H54 (cell line): ENCODE results near the gene NALCN.

Experiments
- DNase-seq: peaks from one replicate; pipeline ENCODE4 v3.0.0; 2011; ENCODE audit warnings: low spot score, mixed read lengths; ENCODE audit not compliant: insufficient read length
- FAIRE-seq: peaks from 3 replicates; lab custom pipeline; 2011; peaks lifted over from hg19 to GRCh38; lab: Jason Lieb, UNC
- POLR2A ChIP-seq: IDR thresholded peaks from 2 replicates; pipeline ENCODE4 v1.6.1; 2011; ENCODE audit warnings: low read depth, mild to moderate bottlenecking, low read length

NALCN gene

GRCh38 chr13:101264931-101265330 lies 151.4 kb downstream of the NALCN start:
- no peak for TF ChIP-seq POLR2A

GRCh38 chr13:101262306-101262705 lies 154.0 kb downstream of the NALCN start:
- DNase-seq (no peak), FAIRE-seq (peak; percentile 75)
- TF ChIP-seq POLR2A, result no peak

More at GRCh38 chr13:101264931-101265330, 151.4 kb downstream of the NALCN start:
- FAIRE-seq (no peak), DNase-seq (no peak)

- no peak for TF ChIP-seq POLR2A
- DNase-seq (no peak), FAIRE-seq (no peak)
These were observed 157.8 kb downstream of the NALCN start for GRCh38 chr13:101258509-101258908.

- peak; percentile 38; the same call in 1 of the 2 replicates for TF ChIP-seq POLR2A
- peak; percentile 100 for FAIRE-seq
- peak; percentile 87 for DNase-seq
These were observed 158.2 kb downstream of the NALCN start for GRCh38 chr13:101258071-101258470.

GRCh38 chr13:101248739-101249514 lies 167.4 kb downstream of the NALCN start:
- no peak for DNase-seq
- TF ChIP-seq POLR2A, result no peak
- FAIRE-seq, result peak; percentile 57

- FAIRE-seq (no peak), DNase-seq (no peak)
- TF ChIP-seq POLR2A, result no peak
These were observed 173.6 kb downstream of the NALCN start for GRCh38 chr13:101242720-101243119.

GRCh38 chr13:101238555-101238954 lies 177.8 kb downstream of the NALCN start:
- TF ChIP-seq POLR2A, result no peak
- FAIRE-seq (peak; percentile 95), DNase-seq (no peak)

GRCh38 chr13:101231751-101232428 lies 184.4 kb downstream of the NALCN start:
- no peak for TF ChIP-seq POLR2A
- peak; percentile 95 for FAIRE-seq
- DNase-seq, result peak; percentile 56

GRCh38 chr13:101230271-101230890 lies 185.9 kb downstream of the NALCN start:
- DNase-seq (no peak), FAIRE-seq (peak; percentile 64)
- TF ChIP-seq POLR2A, result no peak

- TF ChIP-seq POLR2A, result no peak
- peak; percentile 68 for FAIRE-seq
- DNase-seq, result no peak
These were observed 196.6 kb downstream of the NALCN start for GRCh38 chr13:101219609-101220265.

- DNase-seq (no peak), FAIRE-seq (peak; percentile 99)
These were observed 197.8 kb downstream of the NALCN start for GRCh38 chr13:101218484-101218883.

GRCh38 chr13:101217086-101217485 lies 199.2 kb downstream of the NALCN start:
- DNase-seq, result no peak
- no peak for TF ChIP-seq POLR2A
- no peak for FAIRE-seq

More at GRCh38 chr13:101218484-101218883, 197.8 kb downstream of the NALCN start:
- TF ChIP-seq POLR2A, result no peak

GRCh38 chr13:101211261-101211660 lies 205.0 kb downstream of the NALCN start:
- no peak for TF ChIP-seq POLR2A
- FAIRE-seq (peak; percentile 98), DNase-seq (peak; percentile 22)
